ENCODE measurements around the gene PRAMEF13.
"Not testable (repeated sequence)": the region's sequence is repeated elsewhere in the genome, so short reads cannot be mapped to it uniquely, and the experiment has no call there.

DNA sequence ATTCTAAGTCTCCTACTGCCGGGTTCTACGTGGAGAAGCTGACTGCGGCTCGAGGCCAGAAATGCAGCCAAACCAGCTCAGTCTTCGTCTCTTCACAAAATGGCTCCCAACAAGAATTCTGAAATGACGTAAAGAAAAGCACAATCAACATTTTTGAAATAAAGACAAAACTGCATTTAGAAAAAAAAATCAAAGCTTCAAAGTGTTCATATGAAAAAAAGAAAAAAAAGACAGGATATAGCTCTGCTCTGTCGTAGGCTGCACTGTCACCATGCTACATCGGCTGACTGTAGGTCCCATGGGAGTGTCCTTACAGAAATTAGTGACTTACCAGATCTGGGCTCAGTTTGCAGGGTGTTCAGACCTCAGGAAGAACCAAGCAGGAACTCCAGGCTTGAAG, 35.7 kb downstream of the PRAMEF13 start, which contains the start of gene HNRNPCL4:
- TF ChIP-seq, protein P1, sequence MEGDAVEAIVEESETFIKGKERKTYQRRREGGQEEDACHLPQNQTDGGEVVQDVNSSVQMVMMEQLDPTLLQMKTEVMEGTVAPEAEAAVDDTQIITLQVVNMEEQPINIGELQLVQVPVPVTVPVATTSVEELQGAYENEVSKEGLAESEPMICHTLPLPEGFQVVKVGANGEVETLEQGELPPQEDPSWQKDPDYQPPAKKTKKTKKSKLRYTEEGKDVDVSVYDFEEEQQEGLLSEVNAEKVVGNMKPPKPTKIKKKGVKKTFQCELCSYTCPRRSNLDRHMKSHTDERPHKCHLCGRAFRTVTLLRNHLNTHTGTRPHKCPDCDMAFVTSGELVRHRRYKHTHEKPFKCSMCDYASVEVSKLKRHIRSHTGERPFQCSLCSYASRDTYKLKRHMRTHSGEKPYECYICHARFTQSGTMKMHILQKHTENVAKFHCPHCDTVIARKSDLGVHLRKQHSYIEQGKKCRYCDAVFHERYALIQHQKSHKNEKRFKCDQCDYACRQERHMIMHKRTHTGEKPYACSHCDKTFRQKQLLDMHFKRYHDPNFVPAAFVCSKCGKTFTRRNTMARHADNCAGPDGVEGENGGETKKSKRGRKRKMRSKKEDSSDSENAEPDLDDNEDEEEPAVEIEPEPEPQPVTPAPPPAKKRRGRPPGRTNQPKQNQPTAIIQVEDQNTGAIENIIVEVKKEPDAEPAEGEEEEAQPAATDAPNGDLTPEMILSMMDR (IDR thresholded peaks at IDR 0.05) = not testable (repeated sequence)
- TF ChIP-seq POLR2A (IDR thresholded peaks at IDR 0.05) = not testable (repeated sequence)

Data from esophagus squamous epithelium (tissue), 4 donors.